ENCODE data around the gene ZNF75A. TPM values are rescaled to one million over a fixed set of nuclear protein-coding genes. Genes with fewer than 3 reads are reported as not detected.

Gene ZNF75A
- total RNA-seq, 1 experiment from 2014 or later, result 24.5 TPM

GRCh38 chr16:3358871-3359270 lies 53.6 kb downstream of the ZNF75A start:
- ATAC-seq (no peak), DNase-seq (ENCODE audit: low read depth, low spot score) (no peak)
- no peaks in the 10 kb centered on the region; the same call in 1 of the 2 replicates for H3K27me3 ChIP-seq (ENCODE audit: control insufficient read depth, insufficient read depth, low read length)
- no peaks in the 10 kb centered on the region for H3K4me1 ChIP-seq (ENCODE audit: control insufficient read depth, insufficient read depth, low read length)
- no peak for TF ChIP-seq CTCF (IDR thresholded peaks at IDR 0.05)
- TF ChIP-seq SIN3A (IDR thresholded peaks at IDR 0.05; ENCODE audit: borderline replicate concordance, insufficient read depth, low read depth, low read length), result no peak
- TF ChIP-seq, protein P1, sequence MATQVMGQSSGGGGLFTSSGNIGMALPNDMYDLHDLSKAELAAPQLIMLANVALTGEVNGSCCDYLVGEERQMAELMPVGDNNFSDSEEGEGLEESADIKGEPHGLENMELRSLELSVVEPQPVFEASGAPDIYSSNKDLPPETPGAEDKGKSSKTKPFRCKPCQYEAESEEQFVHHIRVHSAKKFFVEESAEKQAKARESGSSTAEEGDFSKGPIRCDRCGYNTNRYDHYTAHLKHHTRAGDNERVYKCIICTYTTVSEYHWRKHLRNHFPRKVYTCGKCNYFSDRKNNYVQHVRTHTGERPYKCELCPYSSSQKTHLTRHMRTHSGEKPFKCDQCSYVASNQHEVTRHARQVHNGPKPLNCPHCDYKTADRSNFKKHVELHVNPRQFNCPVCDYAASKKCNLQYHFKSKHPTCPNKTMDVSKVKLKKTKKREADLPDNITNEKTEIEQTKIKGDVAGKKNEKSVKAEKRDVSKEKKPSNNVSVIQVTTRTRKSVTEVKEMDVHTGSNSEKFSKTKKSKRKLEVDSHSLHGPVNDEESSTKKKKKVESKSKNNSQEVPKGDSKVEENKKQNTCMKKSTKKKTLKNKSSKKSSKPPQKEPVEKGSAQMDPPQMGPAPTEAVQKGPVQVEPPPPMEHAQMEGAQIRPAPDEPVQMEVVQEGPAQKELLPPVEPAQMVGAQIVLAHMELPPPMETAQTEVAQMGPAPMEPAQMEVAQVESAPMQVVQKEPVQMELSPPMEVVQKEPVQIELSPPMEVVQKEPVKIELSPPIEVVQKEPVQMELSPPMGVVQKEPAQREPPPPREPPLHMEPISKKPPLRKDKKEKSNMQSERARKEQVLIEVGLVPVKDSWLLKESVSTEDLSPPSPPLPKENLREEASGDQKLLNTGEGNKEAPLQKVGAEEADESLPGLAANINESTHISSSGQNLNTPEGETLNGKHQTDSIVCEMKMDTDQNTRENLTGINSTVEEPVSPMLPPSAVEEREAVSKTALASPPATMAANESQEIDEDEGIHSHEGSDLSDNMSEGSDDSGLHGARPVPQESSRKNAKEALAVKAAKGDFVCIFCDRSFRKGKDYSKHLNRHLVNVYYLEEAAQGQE (IDR thresholded peaks at IDR 0.05; ENCODE audit: insufficient read depth in 1 of 2, low read depth in 2 of 2, low read length in 1 of 2), result no peak
- TF ChIP-seq POLR2AphosphoS5 (IDR thresholded peaks at IDR 0.05; ENCODE audit: low read depth, low read length), result no peak
- no peak for TF ChIP-seq TCF7L2 (IDR thresholded peaks at IDR 0.05; ENCODE audit: low read depth, low read length)
- no peak overlapping the region for H3K4me3 ChIP-seq (ENCODE audit: low read depth in 2 of 2, low read length in 2 of 2)
- H3K27ac ChIP-seq (ENCODE audit: low read length), result no peak overlapping the region
- ChIA-PET CTCF (no interaction called here), POLR2A (no interaction called here)
- no peaks in the 10 kb centered on the region for H3K9me3 ChIP-seq (ENCODE audit: control insufficient read depth, insufficient read depth, low read depth, low read length)
- no TSS peak for BruUV-seq (replicated peaks)
- no peaks in the 10 kb centered on the region for H3K36me3 ChIP-seq (ENCODE audit: control insufficient read depth, insufficient read depth, low read length)
- intact Hi-C loops (cut with micrococcal nuclease; ENCODE audit: unreplicated experiment), result no loop called here
- in situ Hi-C loops (cut with HindIII; ENCODE audit: low pct_unique_long_range_greater_than_20kb, low sequenced_read_pairs), result no loop called here

DNA sequence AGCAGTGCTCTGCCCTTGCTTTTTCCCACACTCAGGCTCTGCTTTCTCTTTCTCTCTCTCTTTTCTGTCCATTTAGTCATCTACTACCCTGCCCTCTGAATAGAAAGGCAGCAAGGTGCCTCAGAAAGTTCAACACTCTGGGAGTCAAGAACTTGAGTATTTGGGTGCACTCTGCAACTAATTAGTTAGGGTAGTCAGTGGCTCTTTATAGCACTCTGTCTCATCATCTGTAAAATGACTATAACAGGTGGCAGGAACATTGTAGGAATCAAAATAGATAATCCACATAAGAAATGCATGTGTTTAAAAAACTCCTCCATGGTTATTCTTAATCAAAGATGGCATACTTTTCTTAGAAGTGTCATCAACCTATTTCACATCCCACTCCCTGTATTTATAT lies 57.6 kb downstream of the ZNF75A start:
- H3K4me1 ChIP-seq (ENCODE audit: control insufficient read depth, insufficient read depth, low read length), result no peaks in the 10 kb centered on the region
- H3K36me3 ChIP-seq (ENCODE audit: control insufficient read depth, insufficient read depth, low read length), result no peaks in the 10 kb centered on the region
- H3K9me3 ChIP-seq (ENCODE audit: control insufficient read depth, insufficient read depth, low read depth, low read length), result no peaks in the 10 kb centered on the region; the same call in 1 of the 2 replicates
- DNase-seq (ENCODE audit: low read depth, low spot score), result no peak
- POLR2A ChIA-PET, result no interaction called here
- ATAC-seq, result no peak
- no peak overlapping the region for H3K4me3 ChIP-seq (ENCODE audit: low read depth in 2 of 2, low read length in 2 of 2)
- TF ChIP-seq, protein P1 (IDR thresholded peaks at IDR 0.05; ENCODE audit: insufficient read depth in 1 of 2, low read depth in 2 of 2, low read length in 1 of 2), result no peak
- TF ChIP-seq SIN3A (IDR thresholded peaks at IDR 0.05; ENCODE audit: borderline replicate concordance, insufficient read depth, low read depth, low read length) (no peak), CTCF (IDR thresholded peaks at IDR 0.05) (no peak), TCF7L2 (IDR thresholded peaks at IDR 0.05; ENCODE audit: low read depth, low read length) (no peak), POLR2AphosphoS5 (IDR thresholded peaks at IDR 0.05; ENCODE audit: low read depth, low read length) (no peak)
- in situ Hi-C loops (cut with HindIII; ENCODE audit: low pct_unique_long_range_greater_than_20kb, low sequenced_read_pairs) (no loop called here), intact Hi-C loops (cut with micrococcal nuclease; ENCODE audit: unreplicated experiment) (no loop called here)
- no peak overlapping the region for H3K27ac ChIP-seq (ENCODE audit: low read length)
- BruUV-seq (replicated peaks), result no TSS peak
- H3K27me3 ChIP-seq (ENCODE audit: control insufficient read depth, insufficient read depth, low read length), result no peaks in the 10 kb centered on the region; the same call in 1 of the 2 replicates
- CTCF ChIA-PET, result no interaction called here

Data from Panc1 (cell line).